ENCODE measurements around the gene ARHGAP32. TPM values are rescaled to one million over a fixed set of nuclear protein-coding genes. Genes with fewer than 3 reads are reported as not detected.

The ARHGAP32 gene
- total RNA-seq, 1 donor from 2014 or later: 21.4 TPM

- Histone ChIP-seq H3K9ac (no peak overlapping the region), H3K4me2 (no peak overlapping the region), H3K36me3 (peaks cover 19% of the 10 kb centered on the region), H2AFZ (replicated peaks) (no peak overlapping the region), H3K4me1 (no peaks in the 10 kb centered on the region), H3K9me3 (ENCODE audit: low read depth) (peaks cover 16% of the 10 kb centered on the region), H4K20me1 (ENCODE audit: low read depth) (no peaks in the 10 kb centered on the region), H3K4me3 (no peak overlapping the region), H3F3A (ENCODE audit: low read depth) (no peaks in the 10 kb centered on the region), H3K79me2 (ENCODE audit: low read depth) (peaks cover 62% of the 10 kb centered on the region), H3K27ac (no peak overlapping the region), H3K27me3 (no peaks in the 10 kb centered on the region)
- Mint-ChIP-seq H3K27me3 (ENCODE audit: insufficient read depth, low read depth) (no peaks in the 10 kb centered on the region), H3K27ac (no peak overlapping the region), H3K4me1 (no peaks in the 10 kb centered on the region), H3K9me3 (peaks cover 33% of the 10 kb centered on the region), H3K36me3 (peaks cover 19% of the 10 kb centered on the region), H3K4me3 (no peak overlapping the region)
- TF ChIP-seq EZH2 (IDR thresholded peaks at IDR 0.05) (no peak), EZH2phosphoT487 (IDR thresholded peaks at IDR 0.05) (no peak), CTCF (IDR thresholded peaks at IDR 0.05) (no peak)
- DNase-seq (ENCODE audit: low spot score): no peak
Observed at GRCh38 chr11:129230006-129230405, 37.9 kb upstream of the ARHGAP32 start.

- Histone ChIP-seq H3K36me3 (peaks cover 19% of the 10 kb centered on the region), H3K4me2 (no peak overlapping the region), H3K27ac (no peak overlapping the region), H3F3A (ENCODE audit: low read depth) (no peaks in the 10 kb centered on the region), H3K27me3 (no peaks in the 10 kb centered on the region), H3K79me2 (ENCODE audit: low read depth) (peaks cover 72% of the 10 kb centered on the region), H2AFZ (replicated peaks) (no peak overlapping the region), H3K4me3 (no peak overlapping the region), H4K20me1 (ENCODE audit: low read depth) (peaks cover 4% of the 10 kb centered on the region), H3K4me1 (peaks cover 6% of the 10 kb centered on the region), H3K9me3 (ENCODE audit: low read depth) (peaks cover 16% of the 10 kb centered on the region), H3K9ac (no peak overlapping the region)
- Mint-ChIP-seq H3K4me1 (peaks cover 4% of the 10 kb centered on the region), H3K4me3 (no peak overlapping the region), H3K9me3 (peaks cover 31% of the 10 kb centered on the region), H3K27me3 (ENCODE audit: insufficient read depth, low read depth) (no peaks in the 10 kb centered on the region), H3K27ac (no peak overlapping the region), H3K36me3 (peaks cover 18% of the 10 kb centered on the region)
- DNase-seq (ENCODE audit: low spot score): no peak
- no peak for TF ChIP-seq EZH2 (IDR thresholded peaks at IDR 0.05)
Observed at GRCh38 chr11:129226207-129226798, 34.2 kb upstream of the ARHGAP32 start.

GRCh38 chr11:129225190-129225589, 33.1 kb upstream of the ARHGAP32 start:
- H3K9ac ChIP-seq: no peak overlapping the region
- H3K4me1 Mint-ChIP-seq: peaks cover 4% of the 10 kb centered on the region
- H3K27ac ChIP-seq: no peak overlapping the region
- H3K4me3 ChIP-seq: no peak overlapping the region
- peaks cover 6% of the 10 kb centered on the region for H3K4me1 ChIP-seq
- peaks cover 18% of the 10 kb centered on the region for H3K36me3 Mint-ChIP-seq
- H2AFZ ChIP-seq (replicated peaks): no peak overlapping the region
- peaks cover 16% of the 10 kb centered on the region for H3K9me3 ChIP-seq (ENCODE audit: low read depth)
- no peak overlapping the region for H3K27ac Mint-ChIP-seq
- peaks cover 4% of the 10 kb centered on the region for H4K20me1 ChIP-seq (ENCODE audit: low read depth)
- peaks cover 31% of the 10 kb centered on the region for H3K9me3 Mint-ChIP-seq
- no peaks in the 10 kb centered on the region for H3F3A ChIP-seq (ENCODE audit: low read depth)
- peaks cover 19% of the 10 kb centered on the region for H3K36me3 ChIP-seq
- H3K79me2 ChIP-seq (ENCODE audit: low read depth): peaks cover 72% of the 10 kb centered on the region
- H3K27me3 Mint-ChIP-seq (ENCODE audit: insufficient read depth, low read depth): no peaks in the 10 kb centered on the region
- TF ChIP-seq CTCF (IDR thresholded peaks at IDR 0.05): no peak
- no peak for TF ChIP-seq EZH2 (IDR thresholded peaks at IDR 0.05)
- TF ChIP-seq EZH2phosphoT487 (IDR thresholded peaks at IDR 0.05): no peak
- DNase-seq (ENCODE audit: low spot score): no peak
- H3K4me2 ChIP-seq: no peak overlapping the region
- H3K27me3 ChIP-seq: no peaks in the 10 kb centered on the region
- H3K4me3 Mint-ChIP-seq: no peak overlapping the region

- Histone ChIP-seq H3K9me3 (ENCODE audit: low read depth) (peaks cover 16% of the 10 kb centered on the region), H3F3A (ENCODE audit: low read depth) (no peaks in the 10 kb centered on the region), H3K36me3 (peaks cover 19% of the 10 kb centered on the region), H3K4me2 (no peak overlapping the region), H3K27ac (no peak overlapping the region), H2AFZ (replicated peaks) (no peak overlapping the region), H4K20me1 (ENCODE audit: low read depth) (peaks cover 4% of the 10 kb centered on the region), H3K27me3 (no peaks in the 10 kb centered on the region), H3K4me3 (no peak overlapping the region), H3K79me2 (ENCODE audit: low read depth) (peaks cover 78% of the 10 kb centered on the region), H3K4me1 (peaks cover 6% of the 10 kb centered on the region), H3K9ac (no peak overlapping the region)
- TF ChIP-seq CTCF (IDR thresholded peaks at IDR 0.05) (no peak), EZH2 (IDR thresholded peaks at IDR 0.05) (no peak), EZH2phosphoT487 (IDR thresholded peaks at IDR 0.05) (no peak)
- no peak overlapping the region for H3K27ac Mint-ChIP-seq
- H3K4me1 Mint-ChIP-seq: peaks cover 11% of the 10 kb centered on the region
- no peaks in the 10 kb centered on the region for H3K27me3 Mint-ChIP-seq (ENCODE audit: insufficient read depth, low read depth)
- peaks cover 31% of the 10 kb centered on the region for H3K9me3 Mint-ChIP-seq
- no peak overlapping the region for H3K4me3 Mint-ChIP-seq
- H3K36me3 Mint-ChIP-seq: peaks cover 18% of the 10 kb centered on the region
- no peak for DNase-seq (ENCODE audit: low spot score)
Observed at GRCh38 chr11:129224538-129224937, 32.4 kb upstream of the ARHGAP32 start.
